H1 (cell line): ENCODE data around the gene GULP1. TPM values are rescaled to one million over a fixed set of nuclear protein-coding genes. Genes with fewer than 3 reads are reported as not detected.

Experiments
- CTCF ChIA-PET: fragments of 300-600 bp; sonication (Branson Sonifier 250); formaldehyde crosslinking; loops from one replicate; lab custom pipeline; 2021; ENCODE audit not compliant: partially characterized antibody; lab: Charles Lee
- POLR2A ChIA-PET: fragments of 300-600 bp; sonication (Branson Sonifier 250); formaldehyde crosslinking; loops from one replicate; lab custom pipeline; 2021; ENCODE audit warnings: inconsistent platforms; ENCODE audit not compliant: partially characterized antibody; lab: Charles Lee
- DNase-seq, 2 experiments: peaks; one replicate each; pipeline versions ENCODE4 v3.0.0 to v3.0.0-alpha.2; 2010 to 2022; ENCODE audit warnings: low spot score in 2 of 2, low read depth in 1 of 2, mixed read lengths in 1 of 2
- FAIRE-seq: peaks from 2 replicates; lab custom pipeline; 2011; peaks lifted over from hg19 to GRCh38; lab: Jason Lieb, UNC
- H2AFZ ChIP-seq: 2 replicates; pipeline ENCODE4 v1.8.1; 2012; ENCODE audit warnings: low read length, inconsistent platforms
- H2AK5ac ChIP-seq: 2 replicates; pipeline ENCODE4 v1.6.1; 2013; ENCODE audit warnings: low read depth, low read length
- H2BK120ac ChIP-seq: replicated peaks from 2 replicates; pipeline ENCODE3; 2013; ENCODE audit warnings: low read depth, low read length, inconsistent platforms
- H2BK12ac ChIP-seq: 2 replicates; pipeline ENCODE4 v1.6.1; 2013; ENCODE audit warnings: low read depth, low read length
- H2BK15ac ChIP-seq: 2 replicates; pipeline ENCODE4 v1.6.1; 2013; ENCODE audit warnings: low read length
- H2BK20ac ChIP-seq: 2 replicates; pipeline ENCODE4 v1.6.1; 2013; ENCODE audit warnings: low read length
- H2BK5ac ChIP-seq: 2 replicates; pipeline ENCODE4 v1.6.1; 2013; ENCODE audit warnings: low read depth, low read length
- H3K14ac ChIP-seq: 2 replicates; pipeline ENCODE4 v1.6.1; 2013; ENCODE audit warnings: inconsistent platforms; ENCODE audit not compliant: insufficient read length
- H3K18ac ChIP-seq: 2 replicates; pipeline ENCODE4 v1.6.1; 2013; ENCODE audit warnings: low read length; ENCODE audit errors: extremely low read depth
- H3K23ac ChIP-seq: 2 replicates; pipeline ENCODE4 v1.6.1; 2013; ENCODE audit warnings: inconsistent platforms; ENCODE audit not compliant: insufficient read length
- H3K23me2 ChIP-seq: 2 replicates; pipeline ENCODE4 v1.6.1; 2013; ENCODE audit warnings: low read depth, low read length
- H3K27ac ChIP-seq: 2 replicates; pipeline ENCODE4 v1.6.1; 2011; ENCODE audit warnings: low read depth, low read length, inconsistent platforms
- H3K27me3 ChIP-seq, 4 experiments: replicated peaks in 1 of 4; 1 replicate in 1 of 4; 2 replicates in 3 of 4; pipeline versions ENCODE4 v1.6.1 to v1.8.1; 2011 to 2013; ENCODE audit warnings: low read length in 3 of 4, mild to moderate bottlenecking in 3 of 4, inconsistent platforms in 2 of 4, mixed read lengths in 2 of 4, moderate library complexity in 1 of 4; ENCODE audit not compliant: control insufficient read depth in 3 of 4, insufficient read depth in 3 of 4; ENCODE audit errors: extremely low read depth in 1 of 4
- H3K36me3 ChIP-seq, 4 experiments: 2 replicates each; pipeline versions ENCODE4 v1.6.1 to v1.8.1; 2011 to 2013; ENCODE audit warnings: mild to moderate bottlenecking in 4 of 4, low read length in 3 of 4, moderate library complexity in 2 of 4, control low read depth in 1 of 4, inconsistent platforms in 1 of 4; ENCODE audit not compliant: insufficient read depth in 4 of 4, control insufficient read depth in 2 of 4
- H3K4ac ChIP-seq: replicated peaks from 2 replicates; pipeline ENCODE3; 2013; ENCODE audit warnings: low read length, low read depth, mixed read lengths, inconsistent platforms; ENCODE audit not compliant: insufficient read length
- H3K4me1 ChIP-seq, 4 experiments: replicated peaks in 1 of 4; 1 replicate in 1 of 4; 2 replicates in 3 of 4; pipeline versions ENCODE4 v1.6.1 to v1.8.1; 2011 to 2013; ENCODE audit warnings: low read length in 3 of 4, inconsistent platforms in 2 of 4, mixed read lengths in 1 of 4; ENCODE audit not compliant: insufficient read depth in 4 of 4, control insufficient read depth in 3 of 4
- H3K4me2 ChIP-seq, 2 experiments: 2 replicates each; pipeline versions ENCODE4 v1.6.1 to v1.8.1; 2011 to 2013; ENCODE audit warnings: low read depth in 2 of 2, low read length in 2 of 2, control low read depth in 1 of 2, inconsistent platforms in 1 of 2, mild to moderate bottlenecking in 1 of 2; ENCODE audit not compliant: insufficient read depth in 1 of 2
- H3K4me3 ChIP-seq, 4 experiments: fragments of 200-600, 300-600 bp in 1 of 4; sonication (generic), shearing (Covaris generic), sonication (Bioruptor Twin) in 1 of 4; 2 replicates each; pipeline versions ENCODE4 v1.5.1 to v1.8.1; 2011 to 2016; ENCODE audit warnings: low read length in 4 of 4, low read depth in 3 of 4, control low read depth in 2 of 4, inconsistent platforms in 2 of 4, mild to moderate bottlenecking in 2 of 4, mixed read lengths in 1 of 4, moderate library complexity in 1 of 4; ENCODE audit not compliant: insufficient read depth in 2 of 4; ENCODE audit errors: extremely low read depth in 1 of 4
- H3K56ac ChIP-seq: replicated peaks from 2 replicates; pipeline ENCODE3; 2013; ENCODE audit warnings: low read depth, mild to moderate bottlenecking, mixed read lengths, low read length, inconsistent platforms; ENCODE audit not compliant: insufficient read length
- H3K79me1 ChIP-seq: 2 replicates; pipeline ENCODE4 v1.6.1; 2013; ENCODE audit warnings: low read depth, low read length, control low read depth
- H3K79me2 ChIP-seq, 2 experiments: 2 replicates each; pipeline versions ENCODE4 v1.6.1 to v1.8.1; 2012 to 2013; ENCODE audit warnings: low read length in 2 of 2, mild to moderate bottlenecking in 2 of 2, inconsistent platforms in 1 of 2; ENCODE audit not compliant: insufficient read depth in 2 of 2, control insufficient read depth in 1 of 2
- H3K9ac ChIP-seq, 4 experiments: replicated peaks in 1 of 4; 1 replicate in 1 of 4; 2 replicates in 3 of 4; pipeline versions ENCODE4 v1.6.1 to v1.8.1; 2011 to 2013; ENCODE audit warnings: low read depth in 3 of 4, low read length in 3 of 4, control low read depth in 2 of 4, mild to moderate bottlenecking in 2 of 4, moderate library complexity in 2 of 4, inconsistent platforms in 1 of 4; ENCODE audit errors: extremely low read depth in 1 of 4
- H3K9me3 ChIP-seq, 2 experiments: 2 replicates each; pipeline versions ENCODE4 v1.6.1 to v1.8.1; 2012 to 2013; ENCODE audit warnings: mild to moderate bottlenecking in 2 of 2, moderate library complexity in 2 of 2, control low read depth in 1 of 2, inconsistent platforms in 1 of 2, low read depth in 1 of 2, low read length in 1 of 2, mixed read lengths in 1 of 2; ENCODE audit not compliant: insufficient read depth in 2 of 2
- H4K20me1 ChIP-seq, 2 experiments: replicated peaks in 1 of 2; 2 replicates each; pipeline versions ENCODE3 to v1.8.1; 2011 to 2013; ENCODE audit warnings: inconsistent platforms in 2 of 2, low read length in 2 of 2, mild to moderate bottlenecking in 1 of 2; ENCODE audit not compliant: insufficient read depth in 2 of 2, control insufficient read depth in 1 of 2
- H4K5ac ChIP-seq: 2 replicates; pipeline ENCODE4 v1.6.1; 2013; ENCODE audit warnings: low read length, low read depth, mixed read lengths, inconsistent platforms; ENCODE audit not compliant: insufficient read length
- H4K8ac ChIP-seq: 2 replicates; pipeline ENCODE4 v1.8.0; 2013; ENCODE audit warnings: mild to moderate bottlenecking, moderate library complexity, low read length, inconsistent platforms; ENCODE audit not compliant: insufficient read depth; ENCODE audit errors: extremely low read depth
- H4K91ac ChIP-seq: replicated peaks from 2 replicates; pipeline ENCODE3; 2013; ENCODE audit warnings: low read length, mixed read lengths, inconsistent platforms; ENCODE audit not compliant: insufficient read length
- GABPA ChIP-seq: IDR thresholded peaks from 2 replicates; pipeline ENCODE4 v1.6.1; 2011; ENCODE audit warnings: mild to moderate bottlenecking, low read length, moderate library complexity, borderline replicate concordance; ENCODE audit not compliant: insufficient read depth
- RFX5 ChIP-seq: IDR thresholded peaks from 2 replicates; pipeline ENCODE4 v1.6.1; 2011; ENCODE audit warnings: low read depth, low read length, improper control_type of control experiment, borderline replicate concordance
- WGBS, 2 experiments: shearing (Covaris generic) in 1 of 2; methylation state at CpG; one replicate each; pipeline versions ENCODE4 v1.1.6 to v1.1.7; 2013 to 2015; ENCODE audit warnings: low lambda C conversion rate in 2 of 2, mixed read lengths in 2 of 2, inconsistent platforms in 1 of 2, low coverage in 1 of 2, missing lambda C conversion rate in 1 of 2; ENCODE audit not compliant: insufficient replicate concordance in 2 of 2, insufficient coverage in 1 of 2, insufficient read length in 1 of 2; ENCODE audit errors: extremely low coverage in 1 of 2, missing lambda C conversion rate in 1 of 2; 5-methylcytosine and 5-hydroxymethylcytosine counted together
- polyA plus RNA-seq, 7 experiments: library from polyadenylated mRNA; depleted of rRNA in 3 of 7; stranded (reverse) in 5 of 7; unstranded in 2 of 7; fragments of >200 nt in 5 of 7; fragments of 200-250 nt in 2 of 7; gene quantifications; 1 replicate in 5 of 7; 2 replicates in 1 of 7; 4 replicates in 1 of 7; pipeline versions ENCODE4 v1.2.1 to v1.2.3, GENCODE V29; 2011 to 2013; ENCODE audit warnings: missing spikeins in 2 of 7, mixed read lengths in 2 of 7
- total RNA-seq: library from RNA; stranded (reverse); fragmentation: NEBNext Ultra II Directional; extraction: Animal tissue kit (Norgen Biotek cat#: 25700); gene quantifications from 2 replicates; pipeline ENCODE4 v1.2.1, GENCODE V29; 2021

GULP1 gene
- total and polyA plus RNA-seq, 2 of the 8 experiments (the other 6 are each of a cell fraction or from before 2014, with no cell fraction given) = 69.7 to 139 TPM

DNA sequence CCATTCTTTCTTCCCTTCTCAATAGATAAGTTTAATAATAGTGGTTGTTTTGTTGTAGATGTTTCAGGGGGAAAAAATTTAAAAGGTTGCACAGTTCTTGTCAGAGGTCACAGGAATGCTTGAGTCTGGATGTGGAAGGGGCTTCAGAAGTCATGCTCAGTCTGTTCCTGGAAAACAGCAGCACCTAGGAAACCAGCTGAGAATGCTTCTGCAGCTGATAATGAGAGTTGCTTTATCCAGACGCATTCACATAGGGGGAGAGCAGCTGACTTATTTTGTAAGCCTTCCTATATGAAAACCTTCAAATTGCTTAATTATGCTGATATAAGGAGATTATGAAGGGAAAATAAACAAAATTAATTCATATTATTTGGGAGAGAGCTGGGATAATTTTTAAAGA, 235.5 kb downstream of the GULP1 start:
- H3K56ac ChIP-seq = no peak overlapping the region
- H2BK12ac ChIP-seq = no peak overlapping the region
- H3K4me3 ChIP-seq = no peak overlapping the region
- no peak overlapping the region for H3K23ac ChIP-seq
- FAIRE-seq (no peak), DNase-seq (no peak)
- H3K9me3 ChIP-seq = no peaks in the 10 kb centered on the region
- H3K4me1 ChIP-seq = no peaks in the 10 kb centered on the region
- H2BK20ac ChIP-seq = no peak overlapping the region
- WGBS, 2 experiments = 89% methylated on average over 1 of the region's 1 CpG; no CpG with 5 or more reads in 1 of the 2 experiments
- H2AK5ac ChIP-seq = no peak overlapping the region
- no peak overlapping the region for H2BK5ac ChIP-seq
- peaks cover 0 to 15% (median 5%) of the 10 kb centered on the region in 4 experiments; a peak in 3 of 8 replicates for H3K36me3 ChIP-seq
- no peak overlapping the region for H3K27ac ChIP-seq
- H4K91ac ChIP-seq = no peak overlapping the region
- H4K8ac ChIP-seq = no peak overlapping the region
- no peak overlapping the region for H4K5ac ChIP-seq
- peaks cover 0 to 2% of the 10 kb centered on the region in 2 experiments for H4K20me1 ChIP-seq
- H2AFZ ChIP-seq = no peak overlapping the region
- H3K14ac ChIP-seq = no peak overlapping the region
- no peak overlapping the region for H2BK15ac ChIP-seq
- no peak overlapping the region for H3K4ac ChIP-seq
- no peak overlapping the region for H2BK120ac ChIP-seq
- no peaks in the 10 kb centered on the region for H3K79me1 ChIP-seq
- TF ChIP-seq RFX5 (no peak), GABPA (no peak)
- TF ChIP-seq, all 59 proteins: peak for 0
- Histone ChIP-seq H3K79me2 (no peaks in the 10 kb centered on the region), H3K18ac (no peak overlapping the region), H3K4me2 (no peak overlapping the region), H3K27me3 (no peaks in the 10 kb centered on the region), H3K23me2 (no peaks in the 10 kb centered on the region), H3K9ac (no peak overlapping the region)
- CTCF ChIA-PET = interaction anchor here (0.6 to 1.0 kb wide), 2 partner anchors 567 to 1262 kb away, joined by 3 read pairs; no protein-coding TSS in a partner anchor
- POLR2A ChIA-PET = no interaction called here
